SK-N-MC (cell line): ENCODE data around the gene GLI3.

Experiments
- EZH2 ChIP-seq: fragments of 200-600 bp; sonication (generic); IDR thresholded peaks from one replicate; pipeline ENCODE4 v1.6.1; 2017; ENCODE audit warnings: antibody characterized with exemption
- FOXP2 ChIP-seq: optimal IDR thresholded peaks from 2 replicates; pipeline ENCODE3; 2011; ENCODE audit warnings: mild to moderate bottlenecking, moderate library complexity; ENCODE audit not compliant: insufficient read depth; ENCODE audit errors: extremely low read length, control extremely low read depth
- POLR2AphosphoS5 ChIP-seq: IDR thresholded peaks from 2 replicates; pipeline ENCODE4 v1.6.1; 2012; ENCODE audit warnings: mild to moderate bottlenecking, low read depth, low read length, borderline replicate concordance

DNA sequence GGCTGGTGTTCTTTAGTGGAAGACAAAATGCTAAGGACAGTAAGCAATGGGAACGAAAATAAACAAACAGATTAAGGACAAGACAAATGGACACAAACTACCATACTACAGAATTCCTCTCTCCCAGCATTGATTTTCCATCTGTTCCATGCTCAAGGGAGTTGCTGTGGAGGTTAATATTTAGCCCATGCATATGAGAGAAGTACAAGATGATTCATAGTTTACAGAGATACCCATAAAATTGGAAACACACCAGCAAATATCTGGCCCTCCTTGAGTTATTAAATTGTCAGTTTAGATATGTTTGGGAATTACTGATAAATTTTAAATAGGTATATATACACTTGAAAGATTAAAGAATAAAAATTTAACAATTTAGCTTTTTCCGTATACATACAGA, 69.8 kb downstream of the GLI3 start:
- no peak for TF ChIP-seq EZH2
- no peak for TF ChIP-seq POLR2AphosphoS5
- no peak for TF ChIP-seq FOXP2
